MG63 (cell line): ENCODE measurements around the gene PPM1M. TPM values are rescaled to one million over a fixed set of nuclear protein-coding genes. Genes with fewer than 3 reads are reported as not detected.
A peak's percentile ranks its signal among the peaks of the same experiment; 100 is the strongest.

Experiments used
- DNase-seq: peaks from one replicate; pipeline ENCODE4 v3.0.0-alpha.2; 2020
- H3K27me3 ChIP-seq: fragments of 250-450 bp; sonication (Bioruptor Pico); 2 replicates; pipeline ENCODE4 v1.5.1; 2020; ENCODE audit warnings: mild to moderate bottlenecking, moderate library complexity
- H3K36me3 ChIP-seq: fragments of 250-450 bp; sonication (Bioruptor Pico); 2 replicates; pipeline ENCODE4 v1.5.1; 2020; ENCODE audit warnings: mild to moderate bottlenecking, moderate library complexity
- H3K4me3 ChIP-seq: fragments of 250-450 bp; sonication (Bioruptor Pico); 2 replicates; pipeline ENCODE4 v1.5.1; 2020; ENCODE audit warnings: mild to moderate bottlenecking, moderate library complexity
- H3K9me3 ChIP-seq: fragments of 250-450 bp; sonication (Bioruptor Pico); 2 replicates; pipeline ENCODE4 v1.5.1; 2020; ENCODE audit warnings: mild to moderate bottlenecking, moderate library complexity
- total RNA-seq: library from RNA; depleted of rRNA; stranded (reverse); fragments of >200 nt; shearing (Covaris generic); gene quantifications from 2 replicates; pipeline ENCODE4 v1.2.3, GENCODE V29; 2014; ENCODE audit warnings: low replicate concordance

The PPM1M gene
- total RNA-seq, 1 experiment from 2014 or later = 16.2 TPM

DNA sequence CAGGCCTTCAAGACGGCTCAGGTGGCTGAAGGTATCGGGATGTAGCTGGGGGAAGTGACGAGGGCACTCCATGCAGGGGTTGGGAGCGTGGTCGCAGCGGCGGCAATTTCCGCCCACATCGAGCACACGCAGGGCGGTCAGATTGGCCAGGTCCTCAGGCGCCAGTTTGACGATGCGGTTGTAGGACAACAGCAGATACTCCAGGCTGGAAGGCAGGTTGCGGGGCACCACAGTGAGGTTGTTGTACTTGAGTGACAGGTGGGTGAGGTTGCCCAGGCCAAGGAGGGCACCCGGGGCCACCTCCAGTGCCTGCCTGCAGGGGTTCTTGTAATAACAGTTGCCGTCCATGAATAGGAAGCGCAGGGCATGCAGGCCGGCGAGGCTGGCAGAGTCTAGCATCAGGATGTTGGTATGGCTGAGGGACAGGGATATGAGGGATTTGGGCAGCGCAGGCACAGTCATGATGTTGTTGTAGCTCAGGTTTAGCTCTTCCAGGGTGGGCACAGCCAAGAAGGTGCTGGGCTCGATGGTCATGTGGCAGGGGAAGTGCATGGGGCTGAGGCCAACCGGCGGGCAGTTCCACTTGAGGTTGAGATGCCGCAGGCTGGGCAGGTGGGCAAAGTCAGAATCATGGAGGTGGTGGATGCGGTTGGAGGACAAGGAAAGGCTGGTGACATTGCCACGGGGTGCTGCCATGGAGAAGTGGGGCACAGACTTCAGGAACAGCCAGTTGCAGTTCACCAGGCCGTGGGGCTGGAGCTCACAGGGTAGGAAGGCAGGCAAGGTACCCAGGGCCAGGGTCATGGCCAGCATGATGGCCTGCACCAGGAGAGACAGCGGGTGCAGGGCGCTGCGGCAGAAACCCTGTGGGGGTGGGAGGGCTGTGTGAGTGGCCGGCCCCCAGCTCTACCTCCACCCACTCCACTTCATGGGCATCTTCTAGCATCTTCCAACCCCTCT lies 21.8 kb upstream of the PPM1M start:
- Histone ChIP-seq H3K36me3 (no peaks in the 10 kb centered on the region), H3K27me3 (no peaks in the 10 kb centered on the region), H3K4me3 (no peak overlapping the region), H3K9me3 (no peaks in the 10 kb centered on the region)
- DNase-seq = no peak

DNA sequence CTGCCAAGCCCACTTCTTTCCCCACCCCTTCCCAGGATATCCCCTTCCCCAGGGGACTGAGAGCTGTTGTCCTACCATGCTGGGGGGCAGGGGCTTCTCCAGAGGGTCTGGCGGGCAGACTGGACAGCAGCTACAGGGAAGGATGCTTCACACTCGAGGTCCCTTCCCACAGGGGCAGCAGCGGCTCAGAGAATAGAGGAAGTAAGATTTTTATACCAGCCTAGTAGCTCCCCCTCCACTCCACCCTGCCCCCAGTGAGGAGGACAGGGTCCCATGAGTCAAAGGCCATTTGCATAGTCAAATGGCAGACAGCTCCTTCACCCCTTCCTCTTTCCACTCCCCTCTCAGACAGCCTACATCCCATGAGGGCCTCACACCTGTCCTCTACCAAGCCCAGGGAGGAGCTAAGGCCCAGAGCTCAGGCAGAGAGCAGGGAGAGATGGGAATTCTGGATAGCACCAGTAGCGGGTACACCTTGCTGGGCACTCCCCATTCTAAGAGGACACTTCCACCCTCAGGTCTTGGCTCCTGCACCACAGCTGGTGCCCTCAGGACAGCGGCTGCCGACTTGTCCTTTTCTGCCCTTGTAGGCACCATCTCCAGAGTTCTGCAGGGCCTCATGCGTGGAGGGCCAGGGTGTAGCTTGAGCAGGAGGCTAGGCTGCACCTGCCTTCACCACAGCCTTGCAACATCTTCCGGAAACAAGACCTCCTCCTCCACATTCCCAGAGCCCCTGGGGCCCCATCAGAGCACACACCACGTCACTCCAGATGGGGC lies 19.9 kb upstream of the PPM1M start, which contains the start of gene TLR9:
Gene TLR9, minus strand, starts transcription at position 194 of the 777 bp plus-strand sequence. Its CDS starts 116 bp downstream, at position 78.
- Histone ChIP-seq H3K36me3 (no peaks in the 10 kb centered on the region), H3K4me3 (no peak within 1 kb of the TSS), H3K9me3 (no peaks in the 10 kb centered on the region), H3K27me3 (no peaks in the 10 kb centered on the region)
- no peak for DNase-seq

DNA sequence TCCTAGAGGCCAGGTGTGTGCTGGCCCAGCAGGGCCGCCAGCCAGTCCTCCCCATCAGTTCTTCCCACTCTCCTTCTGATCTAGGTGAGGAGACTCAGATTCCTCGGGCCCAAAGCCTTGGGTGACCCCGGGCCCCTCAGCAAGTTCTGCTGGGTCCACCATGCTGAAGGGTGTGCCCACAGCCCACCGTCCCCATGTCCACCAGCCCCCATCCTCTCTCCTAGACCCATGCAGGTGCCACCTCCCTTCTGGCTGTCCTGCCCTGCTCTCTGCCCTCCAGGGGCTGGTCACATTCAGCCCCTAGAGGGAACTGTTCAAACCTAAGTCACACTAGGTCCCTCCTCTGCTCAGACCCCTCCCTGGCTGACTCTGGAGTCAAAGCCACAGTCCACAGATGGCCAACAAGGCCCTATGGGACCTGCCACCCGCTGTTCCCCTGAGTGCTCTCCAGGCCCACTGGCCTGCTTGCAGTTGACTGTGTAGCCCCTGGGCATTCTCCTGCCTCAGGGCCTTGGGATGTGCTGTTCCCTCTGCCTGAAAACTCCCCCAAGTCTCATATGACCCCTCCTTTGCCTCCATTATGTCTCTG lies 19.2 kb upstream of the PPM1M start:
- H3K4me3 ChIP-seq = no peak overlapping the region
- no peaks in the 10 kb centered on the region for H3K27me3 ChIP-seq
- peaks cover 1% of the 10 kb centered on the region; the same call in 1 of the 2 replicates for H3K36me3 ChIP-seq
- no peaks in the 10 kb centered on the region for H3K9me3 ChIP-seq
- no peak for DNase-seq

DNA sequence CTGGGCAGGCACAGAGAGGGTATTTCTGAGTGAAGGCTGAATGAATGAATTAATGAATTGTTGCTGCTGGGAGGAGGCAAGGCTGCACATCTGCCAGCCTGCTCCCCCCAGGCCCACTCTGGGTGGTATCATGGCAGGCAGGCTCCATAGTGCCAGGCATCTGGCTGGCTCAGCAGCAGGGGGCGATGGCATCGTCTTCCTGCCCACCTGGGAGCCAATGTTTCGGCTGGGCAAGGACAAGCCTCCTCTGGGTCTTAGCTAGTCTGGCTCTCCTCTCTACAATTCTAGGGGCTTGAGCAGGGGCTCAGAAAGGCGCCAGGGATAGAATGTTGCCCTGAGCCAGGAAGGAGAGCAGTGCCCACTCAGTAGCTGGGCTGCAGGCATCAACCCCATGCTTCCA lies 18.4 kb upstream of the PPM1M start:
- no peaks in the 10 kb centered on the region for H3K9me3 ChIP-seq
- H3K4me3 ChIP-seq = no peak overlapping the region
- DNase-seq = no peak
- H3K36me3 ChIP-seq = peaks cover 3% of the 10 kb centered on the region; the same call in 1 of the 2 replicates
- H3K27me3 ChIP-seq = no peaks in the 10 kb centered on the region

DNA sequence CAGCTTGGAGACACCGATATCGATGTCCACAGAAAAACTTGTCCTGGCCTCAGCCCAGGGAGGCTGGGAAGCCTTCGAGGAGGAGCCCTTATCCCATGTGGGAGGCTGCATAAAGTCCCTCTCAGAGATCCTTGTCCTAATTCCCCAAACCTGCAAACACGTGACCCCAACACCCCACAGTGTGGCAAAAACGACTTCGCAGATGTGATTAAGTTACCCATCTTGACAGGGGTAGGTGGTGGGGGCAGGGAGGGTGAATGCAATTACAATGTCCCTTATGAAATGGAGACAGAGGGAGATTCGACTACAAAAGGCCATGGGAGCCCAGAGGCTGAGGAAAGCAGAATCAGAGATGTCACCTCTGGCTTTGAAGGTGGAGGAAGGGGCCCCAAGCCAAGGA lies 17.8 kb upstream of the PPM1M start:
- Histone ChIP-seq H3K36me3 (peaks cover 3% of the 10 kb centered on the region; the same call in 1 of the 2 replicates), H3K4me3 (no peak overlapping the region), H3K27me3 (no peaks in the 10 kb centered on the region), H3K9me3 (no peaks in the 10 kb centered on the region)
- no peak for DNase-seq

DNA sequence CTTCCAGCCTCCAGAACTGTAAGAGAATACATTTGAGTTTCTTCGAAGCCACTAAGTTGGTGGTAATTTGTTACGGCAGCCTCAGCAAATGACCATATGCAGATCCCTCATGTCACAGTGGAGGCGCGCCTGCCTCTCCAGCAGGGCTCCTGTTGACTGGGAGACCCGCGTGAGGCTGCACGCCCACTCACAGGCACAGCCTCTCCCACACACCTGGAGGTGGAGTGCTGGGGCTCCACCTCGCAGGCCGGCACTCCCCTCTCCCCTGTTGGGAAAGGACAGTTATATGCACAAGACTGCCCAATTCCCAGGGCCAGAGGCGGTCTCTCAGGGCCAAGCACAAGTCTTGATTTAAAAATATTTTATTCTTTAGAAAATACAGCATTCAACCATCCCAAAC lies 17.3 kb upstream of the PPM1M start:
- DNase-seq = no peak
- H3K9me3 ChIP-seq = no peaks in the 10 kb centered on the region
- H3K27me3 ChIP-seq = no peaks in the 10 kb centered on the region
- H3K4me3 ChIP-seq = no peak overlapping the region
- peaks cover 3% of the 10 kb centered on the region; the same call in 1 of the 2 replicates for H3K36me3 ChIP-seq

DNA sequence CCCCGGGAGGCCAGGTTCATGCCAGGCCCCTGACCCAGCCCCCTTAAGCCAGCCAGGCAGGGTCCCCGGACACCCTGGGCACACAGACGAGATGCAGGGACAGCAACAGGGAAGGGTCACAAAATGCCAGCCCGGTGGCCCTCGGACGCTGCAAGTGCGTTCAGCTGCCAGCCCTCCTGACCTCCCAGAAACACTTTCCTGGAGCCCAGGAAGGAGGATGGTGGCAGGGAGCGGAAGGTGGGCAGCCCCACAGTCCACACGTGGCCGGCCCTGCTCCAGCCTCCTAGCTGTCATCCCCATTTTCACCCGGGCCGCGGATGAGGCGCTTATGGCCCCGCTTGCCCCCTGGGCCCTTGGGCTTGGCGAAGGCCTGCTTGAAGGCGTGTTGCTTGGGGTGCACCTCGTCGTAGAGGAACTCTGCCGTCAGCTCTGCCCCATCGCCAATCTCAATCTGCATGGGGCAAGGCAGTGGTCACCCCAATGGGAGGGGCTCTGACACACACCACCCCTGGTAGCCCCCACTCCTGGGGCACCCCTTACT lies 16.7 kb upstream of the PPM1M start:
- no peak for DNase-seq
- Histone ChIP-seq H3K27me3 (no peaks in the 10 kb centered on the region), H3K9me3 (no peaks in the 10 kb centered on the region), H3K4me3 (no peak overlapping the region), H3K36me3 (peaks cover 3% of the 10 kb centered on the region)

DNA sequence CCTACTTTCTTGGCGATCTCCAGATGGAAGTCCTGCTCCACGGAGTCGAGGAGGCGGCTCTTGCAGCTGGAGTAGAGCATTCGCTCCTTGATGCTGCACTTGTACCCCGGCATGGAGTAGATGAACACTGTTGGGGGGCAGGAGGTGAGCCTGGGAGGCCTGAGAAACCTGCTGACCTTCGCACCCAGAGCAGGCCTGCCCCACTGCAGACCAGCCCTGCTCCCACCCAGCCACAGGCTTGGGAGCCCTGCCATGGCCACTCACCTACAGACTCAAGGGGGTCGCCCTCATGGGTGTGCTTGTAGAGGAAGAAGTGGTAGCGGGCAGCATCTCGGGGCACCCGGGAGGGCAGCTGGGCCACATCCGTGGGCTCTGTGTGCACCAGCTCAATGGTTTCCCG lies 15.9 kb upstream of the PPM1M start:
- Histone ChIP-seq H3K27me3 (no peaks in the 10 kb centered on the region), H3K4me3 (no peak overlapping the region), H3K36me3 (peaks cover 5% of the 10 kb centered on the region), H3K9me3 (no peaks in the 10 kb centered on the region)
- no peak for DNase-seq

DNA sequence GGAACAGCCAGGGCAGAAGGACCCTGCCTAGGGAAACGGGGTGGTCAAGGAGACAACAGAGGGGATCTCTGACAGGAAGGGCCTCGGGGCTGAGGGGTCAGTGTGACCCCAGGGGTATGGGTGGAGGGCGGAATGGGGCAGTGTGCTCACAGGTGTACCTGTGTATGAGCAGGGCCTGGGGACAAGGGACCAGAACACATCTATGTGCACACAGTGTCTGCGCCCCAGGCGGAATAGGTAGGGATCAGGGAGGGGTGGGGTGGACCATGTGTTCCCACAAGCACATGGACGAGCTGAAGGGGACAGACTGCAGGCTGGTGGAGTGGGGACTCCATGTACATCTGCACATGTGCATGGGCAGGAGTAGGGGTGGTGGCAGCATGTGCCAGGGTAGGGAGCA lies 15.1 kb upstream of the PPM1M start:
- no peak for DNase-seq
- Histone ChIP-seq H3K36me3 (peaks cover 5% of the 10 kb centered on the region), H3K27me3 (no peaks in the 10 kb centered on the region), H3K9me3 (no peaks in the 10 kb centered on the region), H3K4me3 (no peak overlapping the region)

DNA sequence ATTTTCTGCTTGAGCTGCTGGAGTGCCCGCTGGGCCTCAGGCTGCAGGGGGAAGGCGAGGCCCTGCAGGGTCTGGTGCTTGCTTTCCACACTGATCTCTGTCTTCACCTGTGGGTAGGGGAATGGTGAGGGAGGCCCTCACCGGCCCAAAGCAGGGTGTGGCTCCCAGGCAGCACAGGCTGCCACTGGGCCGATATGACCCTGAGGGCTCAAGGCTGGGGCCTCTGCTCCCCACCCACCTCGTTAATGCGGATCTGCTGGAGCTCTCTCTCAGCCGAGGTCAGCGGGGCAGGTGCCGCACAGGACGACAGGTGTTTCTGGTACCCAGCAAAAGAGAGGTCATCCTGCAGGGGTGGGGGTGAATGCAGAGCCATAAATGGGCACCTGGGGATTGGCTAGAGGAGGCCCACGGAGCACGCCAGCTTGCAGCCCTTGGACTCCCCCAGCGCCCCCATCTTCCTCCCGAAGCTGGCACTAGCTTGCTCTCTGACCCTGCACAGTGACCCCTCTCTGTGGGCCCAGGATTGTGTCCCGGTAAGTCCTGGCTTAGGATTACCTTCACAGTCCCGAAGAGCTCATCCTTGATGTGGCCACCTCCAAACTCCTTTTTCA lies 14.6 kb upstream of the PPM1M start:
- no peaks in the 10 kb centered on the region for H3K27me3 ChIP-seq
- H3K4me3 ChIP-seq = no peak overlapping the region
- H3K36me3 ChIP-seq = peaks cover 5% of the 10 kb centered on the region
- no peaks in the 10 kb centered on the region for H3K9me3 ChIP-seq
- no peak for DNase-seq

DNA sequence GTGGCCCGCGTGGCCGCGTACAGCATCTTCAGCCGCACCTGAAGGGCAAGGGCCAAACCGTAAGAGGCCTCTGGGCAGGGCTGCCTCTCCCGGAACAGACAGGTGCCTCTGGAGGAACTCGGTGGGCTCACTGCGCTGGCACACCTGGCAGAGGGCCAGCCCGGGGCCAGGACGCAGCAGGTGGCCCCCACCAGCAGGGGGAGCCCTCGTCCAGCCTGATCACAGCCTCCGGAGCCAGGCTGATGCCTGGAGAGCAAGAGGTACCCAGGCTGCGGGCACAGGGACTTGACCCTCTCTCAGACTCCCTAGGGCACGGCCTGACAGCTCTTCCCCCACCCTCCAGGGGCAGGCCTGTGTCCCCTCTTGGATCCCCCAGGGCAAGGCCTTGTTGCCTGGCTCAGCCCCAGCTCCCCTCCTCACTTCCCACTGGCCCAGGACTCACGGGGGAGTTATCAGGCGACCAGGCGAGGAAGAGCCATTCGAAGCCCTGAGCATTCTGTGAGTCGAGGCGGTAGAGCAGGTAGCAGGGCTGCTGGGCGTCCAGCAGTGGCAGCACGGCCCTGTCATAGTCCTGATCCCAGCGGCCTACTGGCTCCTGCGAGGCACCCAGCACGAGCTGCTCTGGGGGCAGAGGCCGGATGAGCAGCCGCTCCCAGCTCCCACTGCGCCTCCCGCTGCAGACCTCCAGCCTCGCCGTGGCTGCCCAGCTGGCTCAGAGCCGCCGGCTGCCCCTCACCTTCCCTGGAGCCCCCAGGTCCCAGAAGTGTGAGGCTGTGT lies 13.9 kb upstream of the PPM1M start:
- peak; percentile 45 for DNase-seq
- no peaks in the 10 kb centered on the region for H3K9me3 ChIP-seq
- peaks cover 5% of the 10 kb centered on the region for H3K36me3 ChIP-seq
- H3K27me3 ChIP-seq = no peaks in the 10 kb centered on the region
- H3K4me3 ChIP-seq = no peak overlapping the region

DNA sequence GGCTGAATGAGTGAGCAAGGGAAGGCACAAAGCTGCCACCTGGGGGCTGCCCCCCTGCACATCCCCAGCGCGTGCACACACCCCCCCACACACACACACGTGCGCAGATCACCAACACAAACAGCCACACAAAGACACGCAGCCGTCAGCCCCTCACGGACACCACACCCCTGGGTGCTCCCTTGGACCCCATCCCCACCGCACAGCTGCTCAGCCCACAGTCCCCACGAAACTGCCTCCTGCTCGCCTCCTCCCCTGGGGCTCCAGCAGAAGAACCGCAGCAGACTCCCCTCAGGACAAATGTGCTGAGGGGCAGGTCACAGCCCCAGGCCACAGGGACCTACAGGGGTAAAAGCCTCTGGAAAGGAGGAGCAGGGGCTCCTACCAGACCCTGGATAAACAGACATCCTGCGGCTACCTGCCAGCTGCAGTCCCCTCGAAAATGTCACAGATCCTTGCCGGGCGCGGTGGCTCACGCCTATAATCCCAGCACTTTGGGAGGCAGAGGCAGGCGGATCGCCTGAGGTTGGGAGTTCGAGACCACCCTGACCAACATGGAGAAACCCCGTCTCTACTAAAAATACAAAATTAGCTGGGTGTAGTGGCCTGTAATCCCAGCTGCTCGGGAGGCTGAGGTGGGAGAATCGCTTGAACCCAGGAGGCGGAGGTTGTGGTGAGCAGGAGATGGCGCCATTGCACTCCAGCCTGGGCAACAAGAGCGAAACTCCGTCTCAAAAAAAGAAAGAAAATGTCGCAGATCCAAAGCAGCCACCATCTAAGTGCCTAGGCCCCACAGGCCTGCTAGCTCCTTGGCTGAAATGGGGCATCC lies 13.1 kb upstream of the PPM1M start:
- Histone ChIP-seq H3K27me3 (no peaks in the 10 kb centered on the region), H3K4me3 (no peak overlapping the region), H3K36me3 (peaks cover 5% of the 10 kb centered on the region), H3K9me3 (no peaks in the 10 kb centered on the region)
- no peak for DNase-seq

DNA sequence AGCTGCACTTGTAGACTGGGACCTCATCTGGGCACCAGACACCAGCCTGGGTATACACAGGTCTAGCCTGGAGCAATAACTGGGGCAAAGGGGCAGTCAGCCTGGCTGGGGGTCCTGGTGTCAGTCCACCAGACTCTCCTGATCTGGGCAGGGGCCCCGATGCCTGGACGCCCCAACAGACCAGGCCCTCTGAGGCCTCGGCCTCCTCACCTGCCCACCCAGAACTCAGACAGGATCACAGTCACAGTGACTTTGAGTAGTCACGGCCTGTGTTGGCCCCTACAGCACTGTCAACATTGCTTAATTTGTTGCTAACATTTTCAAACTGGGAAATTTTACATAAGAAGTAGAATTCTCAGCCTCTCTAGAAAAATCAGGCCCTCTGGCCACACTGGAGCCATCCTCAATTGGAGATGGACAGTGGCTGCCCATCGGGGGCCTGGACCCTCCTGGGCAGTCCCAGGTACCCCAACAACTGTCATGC lies 12.4 kb upstream of the PPM1M start:
- Histone ChIP-seq H3K9me3 (no peaks in the 10 kb centered on the region), H3K36me3 (peaks cover 5% of the 10 kb centered on the region), H3K27me3 (no peaks in the 10 kb centered on the region), H3K4me3 (no peak overlapping the region)
- DNase-seq = no peak

DNA sequence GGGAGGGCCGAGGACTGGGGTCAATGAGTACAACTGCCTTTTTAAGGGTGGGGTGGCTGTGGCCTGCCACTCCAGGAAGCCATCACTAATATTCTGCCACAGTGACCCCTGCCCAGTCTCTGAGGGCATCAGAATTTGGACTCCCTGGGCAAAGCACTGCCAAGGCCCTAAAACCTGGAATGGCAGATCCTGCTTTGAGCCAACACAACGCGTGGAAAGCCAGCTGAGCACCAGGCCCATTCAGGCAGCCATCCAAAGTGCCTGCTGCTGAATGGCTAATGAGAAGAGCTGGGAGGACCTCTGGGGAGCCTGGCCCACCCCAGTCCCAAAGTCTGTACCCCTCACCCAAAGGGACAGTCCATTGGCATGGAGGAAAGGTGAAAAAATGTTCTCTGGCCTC lies 11.6 kb upstream of the PPM1M start:
- Histone ChIP-seq H3K9me3 (no peaks in the 10 kb centered on the region), H3K4me3 (no peak overlapping the region), H3K27me3 (no peaks in the 10 kb centered on the region), H3K36me3 (peaks cover 5% of the 10 kb centered on the region)
- no peak for DNase-seq
